ENCODE measurements around the gene FAM13A. TPM values are rescaled to one million over a fixed set of nuclear protein-coding genes. Genes with fewer than 3 reads are reported as not detected.
"Not testable (repeated sequence)": the region's sequence is repeated elsewhere in the genome, so short reads cannot be mapped to it uniquely, and the experiment has no call there.

The FAM13A gene
- total RNA-seq, 4 donors from 2014 or later = 5.2 to 19.1 (median 8.2) TPM

GRCh38 chr4:89021062-89021461, 35.9 kb downstream of the FAM13A start:
- Histone ChIP-seq H3K27me3 (no peaks in the 10 kb centered on the region), H3K36me3 (peaks cover 0 to 25% (median 0%) of the 10 kb centered on the region in 3 donors), H3K9me3 (no peaks in the 10 kb centered on the region), H3K4me3 (no peak overlapping the region), H3K4me1 (peaks cover 0 to 3% (median 0%) of the 10 kb centered on the region in 3 donors), H3K27ac (no peak overlapping the region)
- WGBS, 2 donors = 86 to 100% methylated on average over 1 of the region's 1 CpG
- TF ChIP-seq POLR2A (IDR thresholded peaks at IDR 0.05) (no peak), CTCF (IDR thresholded peaks at IDR 0.05) (no peak)
- DNase-seq = no peak
- intact Hi-C loops (cut with DNase I) = loop anchor here (5.0 kb wide), 1 partner anchor 199 kb away; no protein-coding TSS in a partner anchor

DNA sequence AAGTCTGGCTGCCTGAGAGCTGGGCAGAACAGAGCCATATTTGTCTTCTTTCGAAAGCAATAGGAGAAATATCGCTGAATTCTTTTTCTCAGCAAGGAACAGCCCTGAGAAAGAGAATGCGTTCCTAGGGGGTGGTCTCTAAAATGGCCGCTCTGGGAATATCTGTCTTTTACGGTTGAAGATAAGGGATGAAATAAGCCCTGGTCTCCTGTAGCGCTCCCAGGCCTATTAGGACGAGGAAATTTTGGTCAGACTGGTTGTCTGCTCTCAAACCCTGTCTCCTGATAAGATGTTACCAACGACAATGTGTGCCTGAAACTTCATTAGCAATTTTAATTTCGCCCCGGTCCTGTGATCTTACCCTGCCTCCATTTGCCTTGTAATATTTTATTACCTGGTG, 42.1 kb downstream of the FAM13A start:
- peaks cover 0 to 40% (median 0%) of the 10 kb centered on the region in 3 donors for H3K36me3 ChIP-seq
- intact Hi-C loops (cut with DNase I); H3K4me3 ChIP-seq; H3K9me3 ChIP-seq; H3K27ac ChIP-seq; H3K27me3 ChIP-seq; H3K4me1 ChIP-seq; DNase-seq: not testable (repeated sequence)
- 92 to 95% methylated on average over 10 of the region's 10 CpGs for WGBS, 2 donors

GRCh38 chr4:89009761-89010369, 47.1 kb downstream of the FAM13A start:
- intact Hi-C loops (cut with DNase I) = no loop called here
- peaks cover 0 to 4% (median 3%) of the 10 kb centered on the region in 3 donors for H3K9me3 ChIP-seq

DNA sequence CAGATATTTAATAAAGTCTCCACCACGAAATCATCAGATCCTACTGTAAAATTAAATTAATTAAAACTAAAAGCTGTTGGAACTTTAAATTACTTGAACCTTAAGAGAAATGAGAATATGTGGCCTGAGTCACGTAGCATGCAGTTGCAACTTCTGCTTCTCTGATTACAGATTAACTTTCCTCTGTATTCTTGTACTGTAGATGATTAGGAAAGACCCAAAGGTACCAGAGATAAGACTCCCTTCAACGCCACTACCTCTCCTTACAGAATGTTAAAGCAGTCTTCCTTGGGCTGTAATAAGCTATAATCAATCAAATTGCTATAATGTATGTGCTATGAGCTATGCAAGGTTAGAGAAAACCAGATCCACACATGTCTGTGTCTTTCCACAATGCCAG, 47.9 kb downstream of the FAM13A start:
- intact Hi-C loops (cut with DNase I) = no loop called here
- WGBS, 2 donors = 85 to 94% methylated on average over 3 of the region's 3 CpGs
- no peak for DNase-seq

More at GRCh38 chr4:89009761-89010369, 47.1 kb downstream of the FAM13A start:
- no peak for TF ChIP-seq POLR2A (IDR thresholded peaks at IDR 0.05)
- no peak for TF ChIP-seq CTCF (IDR thresholded peaks at IDR 0.05)
- no peak overlapping the region for H3K27ac ChIP-seq
- no peak for DNase-seq
- no peak overlapping the region for H3K4me3 ChIP-seq
- WGBS, 2 donors = 78 to 81% methylated on average over 5 of the region's 5 CpGs
- H3K4me1 ChIP-seq = no peaks in the 10 kb centered on the region
- H3K27me3 ChIP-seq = no peaks in the 10 kb centered on the region
- peaks cover 0 to 20% (median 0%) of the 10 kb centered on the region in 3 donors for H3K36me3 ChIP-seq

DNA sequence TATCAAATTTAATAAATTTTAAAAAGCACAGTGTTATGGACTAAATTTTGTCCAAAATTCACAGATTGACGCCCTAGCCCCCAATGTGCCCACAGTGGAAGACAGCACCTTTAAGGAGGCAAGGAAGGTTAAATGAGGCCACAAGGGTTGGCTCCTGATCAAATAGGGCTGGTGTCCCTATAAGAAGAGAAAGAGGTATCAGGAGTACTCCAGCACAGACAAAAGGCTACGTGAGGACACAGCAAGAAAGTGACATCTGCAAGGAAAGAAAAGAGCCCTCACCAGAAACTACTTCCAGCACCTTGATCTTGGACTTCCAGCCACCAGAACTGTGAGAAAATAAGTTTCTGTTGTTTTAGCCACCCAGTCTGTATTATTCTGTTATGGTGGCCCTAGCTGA, 48.8 kb downstream of the FAM13A start:
- no peak for DNase-seq
- H3K27ac ChIP-seq = no peak overlapping the region
- H3K4me3 ChIP-seq = no peak overlapping the region
- WGBS, 2 donors = 85 to 91% methylated on average over 2 of the region's 2 CpGs
- no peaks in the 10 kb centered on the region for H3K9me3 ChIP-seq
- H3K27me3 ChIP-seq = no peaks in the 10 kb centered on the region
- TF ChIP-seq CTCF (IDR thresholded peaks at IDR 0.05) = no peak
- no peak for TF ChIP-seq POLR2A (IDR thresholded peaks at IDR 0.05)
- no peaks in the 10 kb centered on the region for H3K4me1 ChIP-seq
- H3K36me3 ChIP-seq = peaks cover 0 to 10% (median 0%) of the 10 kb centered on the region in 3 donors
- intact Hi-C loops (cut with DNase I) = no loop called here

More for the DNA sequence above, 47.9 kb downstream of the FAM13A start:
- H3K4me3 ChIP-seq = no peak overlapping the region
- no peaks in the 10 kb centered on the region for H3K27me3 ChIP-seq
- H3K36me3 ChIP-seq = peaks cover 0 to 16% (median 0%) of the 10 kb centered on the region in 3 donors
- no peaks in the 10 kb centered on the region for H3K9me3 ChIP-seq
- H3K27ac ChIP-seq = no peak overlapping the region
- no peak for TF ChIP-seq POLR2A (IDR thresholded peaks at IDR 0.05)
- no peak for TF ChIP-seq CTCF (IDR thresholded peaks at IDR 0.05)
- H3K4me1 ChIP-seq = no peaks in the 10 kb centered on the region

All from esophagus squamous epithelium (tissue), 5 donors.